Keratinocyte (primary cell): ENCODE measurements around the gene AGO3. TPM values are rescaled to one million over a fixed set of nuclear protein-coding genes. Genes with fewer than 3 reads are reported as not detected.

ENCODE experiments used
- DNase-seq: peaks from one replicate; pipeline ENCODE4 v3.0.0-alpha.2; 2011; ENCODE audit warnings: low read depth, missing footprints, low spot score
- FAIRE-seq: peaks from 2 replicates; lab custom pipeline; 2011; peaks lifted over from hg19 to GRCh38; lab: Jason Lieb, UNC
- H2AFZ ChIP-seq: 2 replicates; pipeline ENCODE4 v1.6.0; 2012; ENCODE audit warnings: low read length, control low read depth, inconsistent platforms; ENCODE audit not compliant: control insufficient read depth
- H3K27ac ChIP-seq: 2 replicates; pipeline ENCODE4 v1.5.1; 2011; ENCODE audit warnings: low read length; ENCODE audit not compliant: control insufficient read depth, insufficient read depth
- H3K27me3 ChIP-seq: 3 replicates; pipeline ENCODE4 v1.6.0; 2011; ENCODE audit warnings: low read length; ENCODE audit not compliant: control insufficient read depth, insufficient read depth; ENCODE audit errors: extremely low read depth
- H3K36me3 ChIP-seq, 2 experiments: 2 replicates in 1 of 2; 3 replicates in 1 of 2; pipeline ENCODE4 v1.5.1; 2011; ENCODE audit warnings: low read length in 2 of 2, mild to moderate bottlenecking in 1 of 2; ENCODE audit not compliant: control insufficient read depth in 2 of 2, insufficient read depth in 2 of 2; ENCODE audit errors: extremely low read depth in 1 of 2
- H3K4me1 ChIP-seq: 3 replicates; pipeline ENCODE4 v1.5.1; 2011; ENCODE audit warnings: low read length; ENCODE audit not compliant: control insufficient read depth, insufficient read depth; ENCODE audit errors: extremely low read depth
- H3K4me2 ChIP-seq: 3 replicates; pipeline ENCODE4 v1.6.0; 2011; ENCODE audit warnings: low read depth, low read length; ENCODE audit not compliant: control insufficient read depth, insufficient read depth; ENCODE audit errors: extremely low read depth
- H3K4me3 ChIP-seq, 3 experiments: fragments of 200-600 bp in 1 of 3; sonication (generic) in 1 of 3; 2 replicates in 2 of 3; 3 replicates in 1 of 3; pipeline ENCODE4 v1.5.1; 2011 to 2016; ENCODE audit warnings: low read length in 3 of 3, mild to moderate bottlenecking in 3 of 3, control low read depth in 2 of 3, inconsistent platforms in 1 of 3, low read depth in 1 of 3, mixed read lengths in 1 of 3, mixed run types in 1 of 3, moderate library complexity in 1 of 3; ENCODE audit not compliant: control insufficient read depth in 2 of 3, insufficient read depth in 2 of 3; ENCODE audit errors: extremely low read depth in 1 of 3
- H3K79me2 ChIP-seq: 2 replicates; pipeline ENCODE4 v1.6.0; 2012; ENCODE audit warnings: low read length; ENCODE audit not compliant: control insufficient read depth, insufficient read depth
- H3K9ac ChIP-seq: 3 replicates; pipeline ENCODE4 v1.6.0; 2011; ENCODE audit warnings: low read length; ENCODE audit not compliant: control insufficient read depth, insufficient read depth; ENCODE audit errors: extremely low read depth
- H3K9me1 ChIP-seq: 3 replicates; pipeline ENCODE4 v1.6.0; 2011; ENCODE audit warnings: low read length; ENCODE audit not compliant: control insufficient read depth, insufficient read depth; ENCODE audit errors: extremely low read depth
- H3K9me3 ChIP-seq: 2 replicates; pipeline ENCODE4 v1.5.1; 2012; ENCODE audit warnings: low read depth, low read length; ENCODE audit not compliant: control insufficient read depth
- H4K20me1 ChIP-seq: 3 replicates; pipeline ENCODE4 v1.6.0; 2011; ENCODE audit warnings: low read length; ENCODE audit not compliant: control insufficient read depth, insufficient read depth; ENCODE audit errors: extremely low read depth
- CTCF ChIP-seq, 3 experiments: IDR thresholded peaks in 1 of 3; conservative IDR thresholded peaks in 1 of 3; optimal IDR thresholded peaks in 1 of 3; 2 replicates in 2 of 3; 3 replicates in 1 of 3; pipeline versions ENCODE3 to v1.5.1; 2011; ENCODE audit warnings: low read length in 3 of 3, mild to moderate bottlenecking in 3 of 3, moderate library complexity in 2 of 3, control low read depth in 1 of 3, inconsistent platforms in 1 of 3; ENCODE audit not compliant: insufficient read depth in 2 of 3; ENCODE audit errors: extremely low read depth in 1 of 3
- EZH2 ChIP-seq: IDR thresholded peaks from one replicate; pipeline ENCODE4 v1.6.1; 2012; ENCODE audit warnings: inconsistent platforms, mild to moderate bottlenecking, low read length, moderate library complexity
- dilution Hi-C: fragments of 300-500 bp; cut with MboI; formaldehyde crosslinking; loops from one replicate; pipeline ENCODE4 v1.7.0; 2020; ENCODE audit warnings: low sequenced_read_pairs; ENCODE audit not compliant: extremely low pct_ligation_motif_present
- polyA plus RNA-seq, 5 experiments: library from polyadenylated mRNA; depleted of rRNA in 3 of 5; stranded (reverse) in 3 of 5; stranded (forward) in 1 of 5; unstranded in 1 of 5; fragments of >200 nt; gene quantifications; 1 replicate in 1 of 5; 2 replicates in 3 of 5; 3 replicates in 1 of 5; pipeline versions ENCODE4 v1.2.1 to v1.2.3, GENCODE V29; 2011 to 2012; ENCODE audit warnings: missing spikeins in 2 of 5, low read depth in 1 of 5, low replicate concordance in 1 of 5

The AGO3 gene
- polyA plus RNA-seq, 1 donor (not counting 4 experiments of a cell fraction or from before 2014, with no cell fraction given), result 14.0 TPM

GRCh38 chr1:36099681-36100341, 168.9 kb downstream of the AGO3 start:
- Histone ChIP-seq H3K9ac (peak overlapping the region; percentile 42), H3K9me3 (no peaks in the 10 kb centered on the region), H3K9me1 (peaks cover 2% of the 10 kb centered on the region), H3K4me1 (peaks cover 3% of the 10 kb centered on the region), H3K4me3 (no peak overlapping the region), H3K4me2 (peak overlapping the region; percentile 29), H3K79me2 (no peaks in the 10 kb centered on the region), H2AFZ (peak overlapping the region; percentile 47), H3K27me3 (no peaks in the 10 kb centered on the region), H3K27ac (no peak overlapping the region), H4K20me1 (no peaks in the 10 kb centered on the region), H3K36me3 (peaks cover 3 to 8% of the 10 kb centered on the region in 2 experiments)
- DNase-seq (no peak), FAIRE-seq (peak; percentile 96)
- TF ChIP-seq EZH2 (no peak), CTCF (optimal IDR thresholded peaks at IDR 0.05 in 1 of 3, IDR thresholded peaks at IDR 0.05 in 1 of 3, conservative IDR thresholded peaks at IDR 0.05 in 1 of 3; ENCODE audit: extremely low read depth in 1 of 3, insufficient read depth in 2 of 3, low read length in 3 of 3) (peak; percentile 82 to 97 (median 92))
- dilution Hi-C loops, result no loop called here

GRCh38 chr1:36100376-36100775, 169.5 kb downstream of the AGO3 start:
- peaks cover 2% of the 10 kb centered on the region for H3K9me1 ChIP-seq
- no peak overlapping the region for H3K4me2 ChIP-seq
- no peak overlapping the region for H3K9ac ChIP-seq
- H3K27ac ChIP-seq, result no peak overlapping the region
- no peaks in the 10 kb centered on the region for H3K27me3 ChIP-seq
- H3K36me3 ChIP-seq, result peaks cover 2 to 4% of the 10 kb centered on the region in 2 experiments
- H3K79me2 ChIP-seq, result no peaks in the 10 kb centered on the region
- dilution Hi-C loops, result no loop called here
- TF ChIP-seq CTCF (optimal IDR thresholded peaks at IDR 0.05 in 1 of 3, IDR thresholded peaks at IDR 0.05 in 1 of 3, conservative IDR thresholded peaks at IDR 0.05 in 1 of 3; ENCODE audit: extremely low read depth in 1 of 3, insufficient read depth in 2 of 3, low read length in 3 of 3) (no peak), EZH2 (no peak)
- H4K20me1 ChIP-seq, result no peaks in the 10 kb centered on the region
- no peak overlapping the region for H3K4me3 ChIP-seq
- DNase-seq, result no peak
- peaks cover 3% of the 10 kb centered on the region for H3K4me1 ChIP-seq
- H2AFZ ChIP-seq, result no peak overlapping the region
- FAIRE-seq, result no peak
- no peaks in the 10 kb centered on the region for H3K9me3 ChIP-seq
